ENCODE results near the gene THADA. TPM values are rescaled to one million over a fixed set of nuclear protein-coding genes. Genes with fewer than 3 reads are reported as not detected.

The THADA gene
- total RNA-seq, 3 donors from 2014 or later (not counting 1 experiment from before 2014, with no cell fraction given): 34.1 to 35.7 (median 35.3) TPM

GRCh38 chr2:43210467-43211303 lies 385.2 kb downstream of the THADA start:
- no peak for TF ChIP-seq CTCF (IDR thresholded peaks at IDR 0.05)
- Histone ChIP-seq H3K27me3 (ENCODE audit: control insufficient read depth, insufficient read depth, low read length) (no peaks in the 10 kb centered on the region), H3K9me3 (ENCODE audit: control insufficient read depth, insufficient read depth, low read length) (no peaks in the 10 kb centered on the region), H3K4me3 (ENCODE audit: low read length) (no peak overlapping the region), H3K4me1 (ENCODE audit: control insufficient read depth, insufficient read depth, low read length) (peaks cover 54% of the 10 kb centered on the region), H3K36me3 (ENCODE audit: control insufficient read depth, insufficient read depth, low read length) (no peaks in the 10 kb centered on the region), H3K27ac (ENCODE audit: low read length) (peak overlapping the region; percentile 38)
- H3K27ac Mint-ChIP-seq: peak overlapping the region; percentile 76
- H3K27me3 Mint-ChIP-seq (ENCODE audit: low read depth in 2 of 2): no peaks in the 10 kb centered on the region
- 47% methylated on average over 23 of the region's 23 CpGs for WGBS (ENCODE audit: insufficient coverage)
- H3K4me3 Mint-ChIP-seq: peak overlapping the region; percentile 43
- peaks cover 28 to 44% of the 10 kb centered on the region in 2 donors for H3K4me1 Mint-ChIP-seq
- ATAC-seq (peak; percentile 65 to 90 (median 79)), DNase-seq (peak; percentile 52 to 67)
- intact Hi-C loops (cut with micrococcal nuclease): loop anchor here (1.0 kb wide), 1 partner anchor 8 kb away; no protein-coding TSS in a partner anchor
- no peaks in the 10 kb centered on the region for H3K36me3 Mint-ChIP-seq
- no peaks in the 10 kb centered on the region for H3K9me3 Mint-ChIP-seq

- ATAC-seq (no peak), DNase-seq (no peak)
- Mint-ChIP-seq H3K27ac (peak overlapping the region; percentile 76), H3K36me3 (no peaks in the 10 kb centered on the region), H3K4me3 (peak overlapping the region; percentile 32), H3K9me3 (no peaks in the 10 kb centered on the region), H3K4me1 (peaks cover 28 to 41% of the 10 kb centered on the region in 2 donors), H3K27me3 (ENCODE audit: low read depth in 2 of 2) (no peaks in the 10 kb centered on the region)
- Histone ChIP-seq H3K4me3 (ENCODE audit: low read length) (no peak overlapping the region), H3K27ac (ENCODE audit: low read length) (no peak overlapping the region), H3K4me1 (ENCODE audit: control insufficient read depth, insufficient read depth, low read length) (peaks cover 54% of the 10 kb centered on the region), H3K27me3 (ENCODE audit: control insufficient read depth, insufficient read depth, low read length) (no peaks in the 10 kb centered on the region), H3K9me3 (ENCODE audit: control insufficient read depth, insufficient read depth, low read length) (no peaks in the 10 kb centered on the region), H3K36me3 (ENCODE audit: control insufficient read depth, insufficient read depth, low read length) (no peaks in the 10 kb centered on the region)
- intact Hi-C loops (cut with micrococcal nuclease): loop anchor here (1.0 kb wide), 1 partner anchor 8 kb away; no protein-coding TSS in a partner anchor
- TF ChIP-seq CTCF (IDR thresholded peaks at IDR 0.05): no peak
- WGBS (ENCODE audit: insufficient coverage): 76% methylated on average over 6 of the region's 6 CpGs
Measured at GRCh38 chr2:43210125-43210466, 385.7 kb downstream of the THADA start.

DNA sequence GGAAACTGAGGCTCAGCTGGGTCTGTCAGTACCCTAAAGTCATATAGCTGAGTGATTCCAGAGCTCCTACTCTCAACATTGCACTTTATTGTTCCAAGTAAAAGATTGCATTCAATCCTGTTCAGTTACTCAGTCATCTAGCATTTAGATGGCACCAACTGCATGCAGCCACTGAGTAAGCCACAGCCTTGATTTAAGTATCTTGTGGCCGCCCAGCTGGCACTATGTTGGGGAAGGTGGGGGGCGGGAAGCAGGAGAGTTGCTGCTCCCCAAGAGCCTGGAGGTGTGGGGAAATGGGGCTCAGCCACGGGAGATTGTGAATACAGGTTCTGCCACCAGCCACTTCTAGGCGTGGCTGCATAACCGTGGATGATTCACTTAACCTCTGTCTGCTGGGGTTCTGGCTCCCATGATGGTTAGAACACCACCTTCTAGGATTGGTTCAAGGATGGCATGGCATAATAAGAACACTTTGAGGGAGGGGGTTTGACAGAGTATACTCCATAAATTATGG lies 386.6 kb downstream of the THADA start:
- 70% methylated on average over 5 of the region's 5 CpGs for WGBS (ENCODE audit: insufficient coverage)
- DNase-seq (no peak), ATAC-seq (no peak)
- H3K9me3 Mint-ChIP-seq: no peaks in the 10 kb centered on the region
- peak overlapping the region in 1 of 2 donors; percentile 76 for H3K27ac Mint-ChIP-seq
- Histone ChIP-seq H3K4me1 (ENCODE audit: control insufficient read depth, insufficient read depth, low read length) (peaks cover 50% of the 10 kb centered on the region), H3K9me3 (ENCODE audit: control insufficient read depth, insufficient read depth, low read length) (no peaks in the 10 kb centered on the region), H3K27ac (ENCODE audit: low read length) (no peak overlapping the region), H3K27me3 (ENCODE audit: control insufficient read depth, insufficient read depth, low read length) (no peaks in the 10 kb centered on the region), H3K4me3 (ENCODE audit: low read length) (no peak overlapping the region), H3K36me3 (ENCODE audit: control insufficient read depth, insufficient read depth, low read length) (no peaks in the 10 kb centered on the region)
- TF ChIP-seq CTCF (IDR thresholded peaks at IDR 0.05): no peak
- no peak overlapping the region for H3K4me3 Mint-ChIP-seq
- no peaks in the 10 kb centered on the region for H3K27me3 Mint-ChIP-seq (ENCODE audit: low read depth in 2 of 2)
- H3K4me1 Mint-ChIP-seq: peaks cover 28 to 41% of the 10 kb centered on the region in 2 donors
- no peaks in the 10 kb centered on the region for H3K36me3 Mint-ChIP-seq
- intact Hi-C loops (cut with micrococcal nuclease): no loop called here

Measured in natural killer cell (primary cell).